ENCODE data around the gene BCL7B.
"Not testable (repeated sequence)": the region's sequence is repeated elsewhere in the genome, so short reads cannot be mapped to it uniquely, and the experiment has no call there.

Gene BCL7B

GRCh38 chr7:73570977-73571376 lies 13.5 kb upstream of the BCL7B start:
- Histone ChIP-seq H3K27ac (ENCODE audit: low read depth, low read length) (no peak overlapping the region), H3K4me1 (ENCODE audit: control insufficient read depth, insufficient read depth, low read length, unreplicated experiment) (no peaks in the 10 kb centered on the region), H2AFZ (ENCODE audit: low read length, unreplicated experiment) (no peak overlapping the region), H3K27me3 (ENCODE audit: insufficient read depth, low read length) (no peaks in the 10 kb centered on the region), H3K4me3 (ENCODE audit: low read depth, low read length) (no peak overlapping the region), H3K36me3 (ENCODE audit: insufficient read depth, low read length) (peaks cover 16% of the 10 kb centered on the region; the same call in 1 of the 2 replicates), H3K79me2 (ENCODE audit: control insufficient read depth, insufficient read depth, low read length, unreplicated experiment) (peaks cover 16% of the 10 kb centered on the region)

GRCh38 chr7:73570521-73570920 lies 13.0 kb upstream of the BCL7B start:
- no peak overlapping the region for H3K4me3 ChIP-seq (ENCODE audit: low read depth, low read length)
- peaks cover 12% of the 10 kb centered on the region for H3K79me2 ChIP-seq (ENCODE audit: control insufficient read depth, insufficient read depth, low read length, unreplicated experiment)
- peaks cover 16% of the 10 kb centered on the region; the same call in 1 of the 2 replicates for H3K36me3 ChIP-seq (ENCODE audit: insufficient read depth, low read length)
- H3K4me1 ChIP-seq (ENCODE audit: control insufficient read depth, insufficient read depth, low read length, unreplicated experiment): peaks cover 4% of the 10 kb centered on the region
- H2AFZ ChIP-seq (ENCODE audit: low read length, unreplicated experiment): no peak overlapping the region
- no peak overlapping the region for H3K27ac ChIP-seq (ENCODE audit: low read depth, low read length)
- H3K27me3 ChIP-seq (ENCODE audit: insufficient read depth, low read length): no peaks in the 10 kb centered on the region

GRCh38 chr7:73569042-73569608 lies 11.6 kb upstream of the BCL7B start:
- Histone ChIP-seq H3K4me1 (ENCODE audit: control insufficient read depth, insufficient read depth, low read length, unreplicated experiment) (peaks cover 8% of the 10 kb centered on the region), H3K4me3 (ENCODE audit: low read depth, low read length) (no peak overlapping the region), H3K79me2 (ENCODE audit: control insufficient read depth, insufficient read depth, low read length, unreplicated experiment) (peaks cover under 1% of the 10 kb centered on the region), H3K27me3 (ENCODE audit: insufficient read depth, low read length) (no peaks in the 10 kb centered on the region), H2AFZ (ENCODE audit: low read length, unreplicated experiment) (no peak overlapping the region), H3K27ac (ENCODE audit: low read depth, low read length) (no peak overlapping the region), H3K36me3 (ENCODE audit: insufficient read depth, low read length) (peaks cover 16% of the 10 kb centered on the region; the same call in 1 of the 2 replicates)

DNA sequence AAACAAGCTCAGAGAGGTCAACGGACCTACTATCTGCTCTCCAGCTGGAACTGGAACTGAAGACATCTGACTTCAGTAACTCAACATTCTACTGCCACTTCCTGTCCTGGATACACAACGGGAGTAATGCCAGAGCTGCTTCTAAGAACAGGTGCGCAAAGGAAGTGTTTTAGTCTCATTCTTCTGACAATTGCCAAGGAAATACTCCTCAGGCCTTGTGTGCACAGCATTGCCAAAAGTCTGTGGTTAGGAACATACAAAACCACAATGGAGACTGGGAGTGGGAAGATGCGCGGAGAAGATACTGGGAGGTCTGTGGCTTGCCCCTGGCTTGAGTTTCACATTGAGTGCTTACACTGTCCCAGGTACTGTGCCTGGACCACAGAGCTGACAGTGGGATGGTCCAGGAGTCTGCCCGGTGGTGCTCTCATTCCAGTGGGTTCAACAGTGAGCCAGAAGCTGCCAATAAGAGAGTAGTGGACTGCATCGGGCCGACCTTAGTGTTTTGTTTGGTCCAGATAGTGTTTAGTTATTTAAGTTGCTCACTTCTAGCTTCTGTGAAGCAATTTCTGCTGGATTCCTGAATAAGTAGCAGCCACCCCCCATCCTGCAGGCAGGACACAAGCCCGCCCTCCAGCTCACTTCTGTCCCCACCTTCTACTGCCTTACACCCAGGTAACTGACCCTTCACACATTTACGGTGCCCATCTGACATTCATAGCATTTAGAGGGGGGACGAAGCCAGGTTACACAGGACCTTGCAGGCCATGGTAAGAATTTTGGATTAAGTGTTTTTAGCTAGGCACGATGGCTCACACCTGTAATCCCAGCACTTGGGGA lies 10.6 kb upstream of the BCL7B start:
- Histone ChIP-seq H2AFZ (ENCODE audit: low read length, unreplicated experiment) (no peak overlapping the region), H3K79me2 (ENCODE audit: control insufficient read depth, insufficient read depth, low read length, unreplicated experiment) (no peaks in the 10 kb centered on the region), H3K27ac (ENCODE audit: low read depth, low read length) (no peak overlapping the region), H3K36me3 (ENCODE audit: insufficient read depth, low read length) (peaks cover 7% of the 10 kb centered on the region; the same call in 1 of the 2 replicates), H3K27me3 (ENCODE audit: insufficient read depth, low read length) (no peaks in the 10 kb centered on the region), H3K4me1 (ENCODE audit: control insufficient read depth, insufficient read depth, low read length, unreplicated experiment) (peaks cover 8% of the 10 kb centered on the region), H3K4me3 (ENCODE audit: low read depth, low read length) (no peak overlapping the region)

DNA sequence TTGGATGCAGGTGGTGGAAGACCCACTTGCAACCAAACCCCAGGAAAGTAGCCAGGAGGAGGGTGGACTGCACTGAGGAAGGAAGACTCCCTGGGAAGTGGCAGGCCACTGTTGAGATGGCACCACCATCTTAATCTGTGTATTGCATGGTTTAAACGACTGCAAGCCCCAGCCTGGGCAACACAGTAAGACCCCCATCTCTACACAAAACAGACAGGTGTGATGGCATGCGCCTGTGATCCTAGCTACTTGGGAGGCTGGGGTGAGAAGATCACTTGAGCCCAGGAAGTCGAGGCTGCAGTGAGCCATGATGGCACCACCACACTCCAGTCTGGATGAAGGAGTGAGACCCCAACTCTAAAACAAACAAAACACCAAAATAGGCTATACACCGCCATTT lies 9.7 kb upstream of the BCL7B start:
- Histone ChIP-seq H3K27ac (ENCODE audit: low read depth, low read length) (no peak overlapping the region), H3K36me3 (ENCODE audit: insufficient read depth, low read length) (peaks cover 3% of the 10 kb centered on the region; the same call in 1 of the 2 replicates), H3K4me1 (ENCODE audit: control insufficient read depth, insufficient read depth, low read length, unreplicated experiment) (peaks cover 8% of the 10 kb centered on the region), H2AFZ (ENCODE audit: low read length, unreplicated experiment) (no peak overlapping the region), H3K79me2 (ENCODE audit: control insufficient read depth, insufficient read depth, low read length, unreplicated experiment) (no peaks in the 10 kb centered on the region), H3K4me3 (ENCODE audit: low read depth, low read length) (no peak overlapping the region), H3K27me3 (ENCODE audit: insufficient read depth, low read length) (no peaks in the 10 kb centered on the region)

- not testable (repeated sequence) for H3K4me1 ChIP-seq (ENCODE audit: control insufficient read depth, insufficient read depth, low read length, unreplicated experiment); H3K27ac ChIP-seq (ENCODE audit: low read depth, low read length); H2AFZ ChIP-seq (ENCODE audit: low read length, unreplicated experiment)
Observed at GRCh38 chr7:73566431-73566830, 8.9 kb upstream of the BCL7B start.

GRCh38 chr7:73565675-73566340 lies 8.3 kb upstream of the BCL7B start:
- H3K36me3 ChIP-seq (ENCODE audit: insufficient read depth, low read length): no peaks in the 10 kb centered on the region
- H3K27ac ChIP-seq (ENCODE audit: low read depth, low read length): no peak overlapping the region
- peaks cover 8% of the 10 kb centered on the region for H3K4me1 ChIP-seq (ENCODE audit: control insufficient read depth, insufficient read depth, low read length, unreplicated experiment)
- no peaks in the 10 kb centered on the region for H3K27me3 ChIP-seq (ENCODE audit: insufficient read depth, low read length)
- no peaks in the 10 kb centered on the region for H3K79me2 ChIP-seq (ENCODE audit: control insufficient read depth, insufficient read depth, low read length, unreplicated experiment)
- peak overlapping the region; percentile 51 for H2AFZ ChIP-seq (ENCODE audit: low read length, unreplicated experiment)
- H3K4me3 ChIP-seq (ENCODE audit: low read depth, low read length): peak overlapping the region; percentile 72

More at GRCh38 chr7:73566431-73566830, 8.9 kb upstream of the BCL7B start:
- not testable (repeated sequence) for H3K79me2 ChIP-seq (ENCODE audit: control insufficient read depth, insufficient read depth, low read length, unreplicated experiment); H3K27me3 ChIP-seq (ENCODE audit: insufficient read depth, low read length); H3K36me3 ChIP-seq (ENCODE audit: insufficient read depth, low read length)
- peak overlapping the region; percentile 72 for H3K4me3 ChIP-seq (ENCODE audit: low read depth, low read length)

- H3K36me3 ChIP-seq (ENCODE audit: insufficient read depth, low read length): no peaks in the 10 kb centered on the region
- no peak overlapping the region for H3K27ac ChIP-seq (ENCODE audit: low read depth, low read length)
- H3K4me1 ChIP-seq (ENCODE audit: control insufficient read depth, insufficient read depth, low read length, unreplicated experiment): peaks cover 22% of the 10 kb centered on the region
- peaks cover 17% of the 10 kb centered on the region for H3K79me2 ChIP-seq (ENCODE audit: control insufficient read depth, insufficient read depth, low read length, unreplicated experiment)
- no peak overlapping the region for H2AFZ ChIP-seq (ENCODE audit: low read length, unreplicated experiment)
- H3K27me3 ChIP-seq (ENCODE audit: insufficient read depth, low read length): no peaks in the 10 kb centered on the region
- H3K4me3 ChIP-seq (ENCODE audit: low read depth, low read length): no peak overlapping the region
Observed at GRCh38 chr7:73560109-73560835, 2.8 kb upstream of the BCL7B start.

DNA sequence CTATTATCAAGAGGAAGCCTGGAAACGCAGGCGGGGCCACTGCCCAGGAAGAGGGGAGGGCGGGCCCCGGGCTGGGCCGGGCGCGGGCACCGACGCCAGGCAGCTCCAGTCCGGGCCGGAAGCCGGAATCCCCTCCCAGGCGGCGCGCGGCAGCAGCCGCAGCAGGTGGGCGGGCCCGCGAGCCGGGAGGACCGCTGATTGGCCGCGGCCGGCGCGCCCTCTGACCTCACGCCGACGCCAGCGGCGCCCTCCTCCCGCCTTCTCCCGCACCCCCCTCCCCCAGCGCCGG lies 438 bp downstream of the BCL7B start:
- peaks cover 47% of the 10 kb centered on the region for H3K79me2 ChIP-seq (ENCODE audit: control insufficient read depth, insufficient read depth, low read length, unreplicated experiment)
- peak overlapping the region; percentile 79 for H2AFZ ChIP-seq (ENCODE audit: low read length, unreplicated experiment)
- no peaks in the 10 kb centered on the region for H3K27me3 ChIP-seq (ENCODE audit: insufficient read depth, low read length)
- no peaks in the 10 kb centered on the region; the same call in 1 of the 2 replicates for H3K36me3 ChIP-seq (ENCODE audit: insufficient read depth, low read length)
- peaks cover 25% of the 10 kb centered on the region for H3K4me1 ChIP-seq (ENCODE audit: control insufficient read depth, insufficient read depth, low read length, unreplicated experiment)
- peak overlapping the region; percentile 91 for H3K4me3 ChIP-seq (ENCODE audit: low read depth, low read length)
- peak overlapping the region; percentile 99 for H3K27ac ChIP-seq (ENCODE audit: low read depth, low read length)

Measured in ACC112 (cell line).